ENCODE measurements around the gene OTP.

Gene OTP

GRCh38 chr5:77637998-77638762, at the start of gene OTP:
OTP (minus strand) TSS chr5:77638713; CDS start chr5:77638549, 164 bp downstream.
- DNase-seq = no peak

- DNase-seq = no peak
Observed at GRCh38 chr5:77683171-77683732, 44.7 kb upstream of the OTP start.

GRCh38 chr5:77670526-77670925, 32.0 kb upstream of the OTP start:
- DNase-seq = no peak

- no peak for DNase-seq
Observed at GRCh38 chr5:77669677-77670076, 31.2 kb upstream of the OTP start.

- DNase-seq = no peak
Observed at GRCh38 chr5:77663090-77663863, 24.8 kb upstream of the OTP start.

GRCh38 chr5:77662635-77663034, 24.1 kb upstream of the OTP start:
- no peak for DNase-seq

GRCh38 chr5:77658662-77659061, 20.1 kb upstream of the OTP start:
- no peak for DNase-seq

GRCh38 chr5:77651343-77651742, 12.8 kb upstream of the OTP start:
- no peak for DNase-seq

- DNase-seq = no peak
Observed at GRCh38 chr5:77650686-77651085, 12.2 kb upstream of the OTP start.

- no peak for DNase-seq
Observed at GRCh38 chr5:77649776-77650175, 11.3 kb upstream of the OTP start.

- no peak for DNase-seq
Observed at GRCh38 chr5:77645995-77646639, 7.6 kb upstream of the OTP start.

- no peak for DNase-seq
Observed at GRCh38 chr5:77645158-77645994, 6.9 kb upstream of the OTP start.

GRCh38 chr5:77644371-77645157, 6.1 kb upstream of the OTP start:
- no peak for DNase-seq

- DNase-seq = no peak
Observed at GRCh38 chr5:77643654-77644370, 5.3 kb upstream of the OTP start.

GRCh38 chr5:77642738-77643653, 4.5 kb upstream of the OTP start:
- no peak for DNase-seq

- no peak for DNase-seq
Observed at GRCh38 chr5:77641963-77642737, 3.6 kb upstream of the OTP start.

GRCh38 chr5:77641397-77641943, 3.0 kb upstream of the OTP start:
- no peak for DNase-seq

- no peak for DNase-seq
Observed at GRCh38 chr5:77640589-77641396, 2.3 kb upstream of the OTP start.

All from 8988T (cell line).